B cell (primary cell): Measurements from ENCODE around the gene DAB1. TPM values are rescaled to one million over a fixed set of nuclear protein-coding genes. Genes with fewer than 3 reads are reported as not detected.

Experiments
- ATAC-seq: fragments of 200-7000 bp; cut with Tn5 transposase; one replicate; pipeline ENCODE4 v1.10.0; 2021; ENCODE audit warnings: low read depth, mild to moderate bottlenecking, moderate number of reproducible peaks, moderate library complexity
- CTCF ChIA-PET: fragments of 350-600 bp; sonication (Branson Sonifier 250); formaldehyde crosslinking; loops from one replicate; lab custom pipeline; 2021; ENCODE audit warnings: antibody characterized with exemption, inconsistent platforms; lab: Charles Lee
- POLR2A ChIA-PET: fragments of 350-600 bp; sonication (Branson Sonifier 250); formaldehyde crosslinking; loops from one replicate; lab custom pipeline; 2021; ENCODE audit warnings: antibody characterized with exemption; lab: Charles Lee
- DNase-seq: peaks from one replicate; pipeline ENCODE4 v3.0.0; 2013
- H2AFZ ChIP-seq: 2 replicates; pipeline ENCODE4 v1.6.1; 2012; ENCODE audit warnings: mild to moderate bottlenecking, low read depth, low read length; ENCODE audit not compliant: insufficient read depth, poor library complexity, severe bottlenecking
- H3K27ac ChIP-seq, 2 donors: 1 replicate in 1 of 2; 2 replicates in 1 of 2; pipeline ENCODE4 v1.5.1; 2012 to 2013; ENCODE audit warnings: low read length in 2 of 2, mild to moderate bottlenecking in 2 of 2, moderate library complexity in 1 of 2
- H3K27me3 ChIP-seq, 4 experiments: fragments of 200-600 bp in 1 of 4; sonication (generic) in 1 of 4; replicated peaks in 1 of 4; 1 replicate in 2 of 4; 2 replicates in 2 of 4; pipeline versions ENCODE4 v1.6.1 to v1.7.0; 2013 to 2016; ENCODE audit warnings: low read length in 3 of 4, mild to moderate bottlenecking in 2 of 4, mixed read lengths in 1 of 4, moderate library complexity in 1 of 4; ENCODE audit not compliant: insufficient read depth in 4 of 4, control insufficient read depth in 3 of 4; ENCODE audit errors: control extremely low read depth in 1 of 4
- H3K36me3 ChIP-seq, 2 experiments: replicated peaks in 1 of 2; 1 replicate in 1 of 2; 2 replicates in 1 of 2; pipeline versions ENCODE4 v1.6.1 to v1.7.1; 2013; ENCODE audit warnings: low read length in 1 of 2; ENCODE audit not compliant: insufficient read depth in 2 of 2, control insufficient read depth in 1 of 2; ENCODE audit errors: control extremely low read depth in 1 of 2, extremely low read depth in 1 of 2
- H3K4me1 ChIP-seq, 2 donors: fragments of 200-600 bp in 1 of 2; sonication (generic) in 1 of 2; 1 replicate in 1 of 2; 2 replicates in 1 of 2; pipeline versions ENCODE4 v1.5.1 to v1.6.1; 2013 to 2017; ENCODE audit warnings: low read length in 2 of 2; ENCODE audit not compliant: control insufficient read depth in 2 of 2, insufficient read depth in 2 of 2
- H3K4me2 ChIP-seq: replicated peaks from 2 replicates; pipeline ENCODE3; 2012; ENCODE audit warnings: mild to moderate bottlenecking, low read depth, low read length; ENCODE audit not compliant: poor library complexity, severe bottlenecking
- H3K4me3 ChIP-seq, 5 experiments: fragments of 200-600 bp in 1 of 5; sonication (generic) in 1 of 5; 1 replicate in 3 of 5; 2 replicates in 2 of 5; pipeline versions ENCODE4 v1.5.1 to v1.7.0; 2011 to 2016; ENCODE audit warnings: low read length in 4 of 5, mild to moderate bottlenecking in 4 of 5, low read depth in 2 of 5, control low read depth in 1 of 5, moderate library complexity in 1 of 5; ENCODE audit not compliant: insufficient read depth in 1 of 5; ENCODE audit errors: control extremely low read depth in 1 of 5, extremely low read depth in 1 of 5
- H3K79me2 ChIP-seq: fragments of 200-600 bp; sonication (generic); one replicate; pipeline ENCODE4 v1.6.0; 2016; ENCODE audit warnings: low read length; ENCODE audit not compliant: control insufficient read depth, insufficient read depth
- H3K9ac ChIP-seq: fragments of 200-600 bp; sonication (generic); 2 replicates; pipeline ENCODE4 v1.6.1; 2017; ENCODE audit warnings: mild to moderate bottlenecking, low read length, moderate library complexity
- H3K9me3 ChIP-seq, 3 donors: one replicate each; pipeline versions ENCODE4 v1.6.1 to v1.7.1; 2013; ENCODE audit warnings: low read length in 2 of 3; ENCODE audit not compliant: control insufficient read depth in 2 of 3, insufficient read depth in 1 of 3; ENCODE audit errors: control extremely low read depth in 1 of 3
- H4K20me1 ChIP-seq: 2 replicates; pipeline ENCODE4 v1.6.0; 2012; ENCODE audit warnings: mild to moderate bottlenecking, low read length; ENCODE audit not compliant: insufficient read depth, control insufficient read depth, poor library complexity, severe bottlenecking
- H3K27ac Mint-ChIP-seq: one replicate; pipeline ENCODE4 v1.8.0; 2021; ENCODE audit warnings: mixed read lengths
- H3K27me3 Mint-ChIP-seq: one replicate; pipeline ENCODE4 v1.8.0; 2021; ENCODE audit warnings: mixed read lengths
- H3K4me1 Mint-ChIP-seq: one replicate; pipeline ENCODE4 v1.8.0; 2021; ENCODE audit warnings: mixed read lengths
- H3K4me3 Mint-ChIP-seq: one replicate; pipeline ENCODE4 v1.8.0; 2021; ENCODE audit warnings: mixed read lengths
- H3K9me3 Mint-ChIP-seq: one replicate; pipeline ENCODE4 v1.8.0; 2022; ENCODE audit warnings: mixed read lengths; ENCODE audit not compliant: insufficient read depth
- CTCF ChIP-seq: fragments of 200-600 bp; IDR thresholded peaks from one replicate; pipeline ENCODE4 v1.8.0; 2022; ENCODE audit warnings: antibody characterized with exemption, mild to moderate bottlenecking
- EZH2 ChIP-seq: IDR thresholded peaks from 2 replicates; pipeline ENCODE4 v1.6.1; 2012; ENCODE audit warnings: borderline replicate concordance, low read depth, mild to moderate bottlenecking, moderate library complexity, low read length; ENCODE audit not compliant: insufficient read depth, poor library complexity, severe bottlenecking
- WGBS: methylation state at CpG from one replicate; pipeline ENCODE4 v1.1.5; 2013; ENCODE audit warnings: missing lambda C conversion rate; ENCODE audit not compliant: insufficient coverage; 5-methylcytosine and 5-hydroxymethylcytosine counted together
- intact Hi-C: fragments of 100-400 bp; cut with micrococcal nuclease; formaldehyde crosslinking; loops from one replicate; pipeline ENCODE4 v1.10.0; 2022
- polyA plus RNA-seq: library from polyadenylated mRNA; depleted of rRNA; stranded (reverse); fragments of >200 nt; gene quantifications from 2 replicates; pipeline ENCODE4 v1.2.3, GENCODE V29; 2012
- total RNA-seq, 2 donors: library from RNA; stranded (reverse); fragments of 120-200 nt in 1 of 2; gene quantifications; 1 replicate in 1 of 2; 2 replicates in 1 of 2; pipeline versions ENCODE4 v1.2.3 to v1.2.4, GENCODE V29; 2013 to 2022

Gene DAB1
- total and polyA plus RNA-seq, 2 donors (not counting 1 experiment from before 2014, with no cell fraction given), result not detected

GRCh38 chr1:57172040-57172439, 251.8 kb downstream of the DAB1 start:
- Histone ChIP-seq H3K36me3 (no peaks in the 10 kb centered on the region), H3K4me3 (no peak overlapping the region), H3K4me2 (no peak overlapping the region), H3K27ac (no peak overlapping the region), H3K79me2 (no peaks in the 10 kb centered on the region), H2AFZ (no peak overlapping the region), H4K20me1 (no peaks in the 10 kb centered on the region), H3K9me3 (no peaks in the 10 kb centered on the region), H3K4me1 (no peaks in the 10 kb centered on the region), H3K27me3 (no peaks in the 10 kb centered on the region), H3K9ac (no peak overlapping the region)
- TF ChIP-seq CTCF (no peak), EZH2 (no peak)
- Mint-ChIP-seq H3K9me3 (peaks cover 2% of the 10 kb centered on the region), H3K4me3 (no peak overlapping the region), H3K4me1 (no peaks in the 10 kb centered on the region), H3K27ac (no peak overlapping the region), H3K27me3 (no peaks in the 10 kb centered on the region)
- ChIA-PET CTCF (no interaction called here), POLR2A (no interaction called here)
- DNase-seq (no peak), ATAC-seq (no peak)
- intact Hi-C loops, result no loop called here
- WGBS, result no CpG with 5 or more reads among the region's 1 CpG

GRCh38 chr1:57167997-57168396, 255.9 kb downstream of the DAB1 start:
- Mint-ChIP-seq H3K27ac (no peak overlapping the region), H3K9me3 (no peaks in the 10 kb centered on the region), H3K4me1 (no peaks in the 10 kb centered on the region), H3K4me3 (no peak overlapping the region), H3K27me3 (no peaks in the 10 kb centered on the region)
- H3K27ac ChIP-seq, result no peak overlapping the region
- intact Hi-C loops, result no loop called here
- H3K9ac ChIP-seq, result no peak overlapping the region
- POLR2A ChIA-PET, result no interaction called here
- no peaks in the 10 kb centered on the region for H3K79me2 ChIP-seq
- H3K4me1 ChIP-seq, result no peaks in the 10 kb centered on the region
- ATAC-seq, result no peak
- no peaks in the 10 kb centered on the region for H3K27me3 ChIP-seq
- H3K4me2 ChIP-seq, result no peak overlapping the region
- H2AFZ ChIP-seq, result no peak overlapping the region
- H3K4me3 ChIP-seq, result no peak overlapping the region
- TF ChIP-seq EZH2, result no peak
- TF ChIP-seq CTCF, result no peak
- WGBS, result no CpG with 5 or more reads among the region's 2 CpGs
- CTCF ChIA-PET, result no interaction called here
- no peaks in the 10 kb centered on the region for H4K20me1 ChIP-seq
- no peaks in the 10 kb centered on the region for H3K36me3 ChIP-seq
- H3K9me3 ChIP-seq, result no peaks in the 10 kb centered on the region
- DNase-seq, result no peak
